Progenitor cell of endocrine pancreas (in vitro differentiated cells): ENCODE data around the gene FXYD2. TPM values are rescaled to one million over a fixed set of nuclear protein-coding genes. Genes with fewer than 3 reads are reported as not detected.

ENCODE experiments used
- DNase-seq: peaks from one replicate; pipeline ENCODE4 v3.0.0; 2021; ENCODE audit warnings: low spot score; ENCODE audit not compliant: unreplicated experiment
- H3K27ac Mint-ChIP-seq: 2 replicates; pipeline ENCODE4 v1.8.0; 2021; ENCODE audit warnings: mild to moderate bottlenecking, moderate library complexity, mixed read lengths
- H3K27me3 Mint-ChIP-seq: 2 replicates; pipeline ENCODE4 v1.8.0; 2021; ENCODE audit warnings: mixed read lengths
- H3K36me3 Mint-ChIP-seq: 2 replicates; pipeline ENCODE4 v1.8.0; 2022; ENCODE audit warnings: mixed read lengths; ENCODE audit not compliant: insufficient read depth
- H3K4me1 Mint-ChIP-seq: 2 replicates; pipeline ENCODE4 v1.8.0; 2021; ENCODE audit warnings: low read depth, mixed read lengths
- H3K4me3 Mint-ChIP-seq: 2 replicates; pipeline ENCODE4 v1.8.0; 2021; ENCODE audit warnings: low read depth, mild to moderate bottlenecking, moderate library complexity, mixed read lengths
- H3K9me3 Mint-ChIP-seq: 2 replicates; pipeline ENCODE4 v1.8.0; 2021; ENCODE audit warnings: low read depth, mixed read lengths
- CTCF ChIP-seq: fragments of 200-600 bp; sonication (generic); IDR thresholded peaks from one replicate; pipeline ENCODE4 v1.5.0; 2021; ENCODE audit warnings: antibody characterized with exemption, mild to moderate bottlenecking; ENCODE audit not compliant: unreplicated experiment
- total RNA-seq: library from RNA; stranded (reverse); gene quantifications from 2 replicates; pipeline ENCODE4 v1.2.1, GENCODE V29; 2021

The FXYD2 gene
- total RNA-seq, 1 donor from 2014 or later, result 7.4 TPM

- no peaks in the 10 kb centered on the region for H3K9me3 Mint-ChIP-seq
- H3K4me3 Mint-ChIP-seq, result no peak overlapping the region
- H3K36me3 Mint-ChIP-seq, result no peaks in the 10 kb centered on the region
- no peaks in the 10 kb centered on the region for H3K27me3 Mint-ChIP-seq
- no peak for DNase-seq
- peaks cover 14% of the 10 kb centered on the region for H3K4me1 Mint-ChIP-seq
- peak overlapping the region; percentile 37 for H3K27ac Mint-ChIP-seq
- no peak for TF ChIP-seq CTCF
Measured at GRCh38 chr11:117840881-117841550, 16.5 kb upstream of the FXYD2 start.

GRCh38 chr11:117839936-117840813 lies 15.6 kb upstream of the FXYD2 start:
- Mint-ChIP-seq H3K27me3 (no peaks in the 10 kb centered on the region), H3K36me3 (no peaks in the 10 kb centered on the region), H3K4me3 (no peak overlapping the region), H3K27ac (no peak overlapping the region), H3K4me1 (peaks cover 14% of the 10 kb centered on the region), H3K9me3 (no peaks in the 10 kb centered on the region)
- no peak for TF ChIP-seq CTCF
- no peak for DNase-seq

GRCh38 chr11:117839380-117839881 lies 14.9 kb upstream of the FXYD2 start:
- Mint-ChIP-seq H3K27ac (no peak overlapping the region), H3K4me3 (no peak overlapping the region), H3K9me3 (no peaks in the 10 kb centered on the region), H3K36me3 (no peaks in the 10 kb centered on the region), H3K27me3 (no peaks in the 10 kb centered on the region), H3K4me1 (peaks cover 19% of the 10 kb centered on the region)
- no peak for TF ChIP-seq CTCF
- DNase-seq, result no peak

- no peak for TF ChIP-seq CTCF
- peaks cover 24% of the 10 kb centered on the region for H3K4me1 Mint-ChIP-seq
- no peak overlapping the region for H3K27ac Mint-ChIP-seq
- no peaks in the 10 kb centered on the region for H3K36me3 Mint-ChIP-seq
- no peak overlapping the region for H3K4me3 Mint-ChIP-seq
- DNase-seq, result no peak
- no peaks in the 10 kb centered on the region for H3K27me3 Mint-ChIP-seq
- no peaks in the 10 kb centered on the region for H3K9me3 Mint-ChIP-seq
Measured at GRCh38 chr11:117838901-117839300, 14.4 kb upstream of the FXYD2 start.

GRCh38 chr11:117837791-117838190 lies 13.2 kb upstream of the FXYD2 start:
- no peak for TF ChIP-seq CTCF
- H3K27ac Mint-ChIP-seq, result no peak overlapping the region
- H3K4me1 Mint-ChIP-seq, result peaks cover 35% of the 10 kb centered on the region
- no peak overlapping the region for H3K4me3 Mint-ChIP-seq
- no peaks in the 10 kb centered on the region for H3K27me3 Mint-ChIP-seq
- no peaks in the 10 kb centered on the region for H3K36me3 Mint-ChIP-seq
- DNase-seq, result no peak
- no peaks in the 10 kb centered on the region for H3K9me3 Mint-ChIP-seq
